Kidney glomerular epithelial cell (primary cell): ENCODE data around the gene SHC2.

Source experiments
- DNase-seq: peaks from one replicate; lab custom pipeline; 2025; lab: John Stamatoyannopoulos, UW

The SHC2 gene

GRCh38 chr19:460877-461720, at the start of gene SHC2:
TSS of gene SHC2 (minus strand) at chr19:461033. CDS start at chr19:460996, 37 bp downstream.
- DNase-seq: no peak

GRCh38 chr19:508204-509150, 47.6 kb upstream of the SHC2 start:
- DNase-seq: no peak

GRCh38 chr19:507286-508203, 46.7 kb upstream of the SHC2 start, which contains the start of gene TPGS1:
TSS of gene TPGS1 (plus strand) at chr19:507497. CDS start at chr19:507507, 10 bp downstream.
- DNase-seq: peak; percentile 99

GRCh38 chr19:506404-507285, 45.8 kb upstream of the SHC2 start:
- peak; percentile 91 for DNase-seq

- DNase-seq: no peak
Observed at GRCh38 chr19:504616-505015, 43.8 kb upstream of the SHC2 start.

GRCh38 chr19:501646-502045, 40.8 kb upstream of the SHC2 start:
- no peak for DNase-seq

- DNase-seq: no peak
Observed at GRCh38 chr19:498977-499623, 38.3 kb upstream of the SHC2 start.

- DNase-seq: no peak
Observed at GRCh38 chr19:498511-498891, 37.7 kb upstream of the SHC2 start.

- no peak for DNase-seq
Observed at GRCh38 chr19:497869-498510, 37.2 kb upstream of the SHC2 start.

GRCh38 chr19:497491-497868, 36.6 kb upstream of the SHC2 start:
- no peak for DNase-seq

GRCh38 chr19:496986-497385, 36.2 kb upstream of the SHC2 start:
- no peak for DNase-seq

GRCh38 chr19:496112-496665, 35.4 kb upstream of the SHC2 start, which contains the start of gene MADCAM1:
TSS of gene MADCAM1 (plus strand) at chr19:496486. CDS start at chr19:496500, 14 bp downstream.
- DNase-seq: no peak

GRCh38 chr19:495402-496111, 34.7 kb upstream of the SHC2 start:
- no peak for DNase-seq

GRCh38 chr19:495081-495401, 34.2 kb upstream of the SHC2 start:
- no peak for DNase-seq

- DNase-seq: no peak
Observed at GRCh38 chr19:494171-495080, 33.6 kb upstream of the SHC2 start.

GRCh38 chr19:493391-494170, 32.7 kb upstream of the SHC2 start:
- DNase-seq: no peak

GRCh38 chr19:492091-492531, 31.3 kb upstream of the SHC2 start:
- DNase-seq: no peak
